ENCODE data around the gene JUND. TPM values are rescaled to one million over a fixed set of nuclear protein-coding genes. Genes with fewer than 3 reads are reported as not detected.

The JUND gene
- total RNA-seq, 1 experiment from 2014 or later: 181 TPM

GRCh38 chr19:18274219-18274780 is 7.1 kb downstream of the JUND start, which contains the start of gene IQCN:
Gene IQCN (minus strand): TSS chr19:18274452. CDS start chr19:18269478, 4,974 bp downstream.
- peaks cover 7% of the 10 kb centered on the region for H3K36me3 ChIP-seq (replicated peaks; ENCODE audit: control insufficient read depth, insufficient read depth, low read length)
- no peak within 1 kb of the TSS for H3K4me3 ChIP-seq (ENCODE audit: insufficient read depth, low read depth, low read length)
- DNase-seq: peak; percentile 80
- no peaks in the 10 kb centered on the region for H3K27me3 ChIP-seq (ENCODE audit: control insufficient read depth, insufficient read depth, low read length)

GRCh38 chr19:18273561-18274218 is 7.7 kb downstream of the JUND start:
- DNase-seq: no peak
- no peaks in the 10 kb centered on the region for H3K27me3 ChIP-seq (ENCODE audit: control insufficient read depth, insufficient read depth, low read length)
- peaks cover 3% of the 10 kb centered on the region for H3K36me3 ChIP-seq (replicated peaks; ENCODE audit: control insufficient read depth, insufficient read depth, low read length)
- no peak overlapping the region for H3K4me3 ChIP-seq (ENCODE audit: insufficient read depth, low read depth, low read length)

- DNase-seq: no peak
- Histone ChIP-seq H3K27me3 (ENCODE audit: control insufficient read depth, insufficient read depth, low read length) (no peaks in the 10 kb centered on the region), H3K4me3 (ENCODE audit: insufficient read depth, low read depth, low read length) (no peak overlapping the region), H3K36me3 (replicated peaks; ENCODE audit: control insufficient read depth, insufficient read depth, low read length) (no peaks in the 10 kb centered on the region)
Measured at GRCh38 chr19:18271433-18271841, 10.0 kb downstream of the JUND start.

GRCh38 chr19:18270326-18270725 is 11.1 kb downstream of the JUND start:
- Histone ChIP-seq H3K4me3 (ENCODE audit: insufficient read depth, low read depth, low read length) (no peak overlapping the region), H3K27me3 (ENCODE audit: control insufficient read depth, insufficient read depth, low read length) (no peaks in the 10 kb centered on the region), H3K36me3 (replicated peaks; ENCODE audit: control insufficient read depth, insufficient read depth, low read length) (no peaks in the 10 kb centered on the region)
- DNase-seq: no peak

- no peak for DNase-seq
- H3K27me3 ChIP-seq (ENCODE audit: control insufficient read depth, insufficient read depth, low read length): no peaks in the 10 kb centered on the region
- no peak overlapping the region for H3K4me3 ChIP-seq (ENCODE audit: insufficient read depth, low read depth, low read length)
- H3K36me3 ChIP-seq (replicated peaks; ENCODE audit: control insufficient read depth, insufficient read depth, low read length): no peaks in the 10 kb centered on the region
Measured at GRCh38 chr19:18269070-18269723, 12.2 kb downstream of the JUND start.

GRCh38 chr19:18266771-18267686 is 14.4 kb downstream of the JUND start:
- H3K4me3 ChIP-seq (ENCODE audit: insufficient read depth, low read depth, low read length): no peak overlapping the region
- no peaks in the 10 kb centered on the region for H3K36me3 ChIP-seq (replicated peaks; ENCODE audit: control insufficient read depth, insufficient read depth, low read length)
- peak; percentile 58 for DNase-seq
- no peaks in the 10 kb centered on the region for H3K27me3 ChIP-seq (ENCODE audit: control insufficient read depth, insufficient read depth, low read length)

- peak; percentile 43 for DNase-seq
- H3K36me3 ChIP-seq (replicated peaks; ENCODE audit: control insufficient read depth, insufficient read depth, low read length): no peaks in the 10 kb centered on the region
- no peaks in the 10 kb centered on the region for H3K27me3 ChIP-seq (ENCODE audit: control insufficient read depth, insufficient read depth, low read length)
- no peak overlapping the region for H3K4me3 ChIP-seq (ENCODE audit: insufficient read depth, low read depth, low read length)
Measured at GRCh38 chr19:18265582-18265981, 15.8 kb downstream of the JUND start.

GRCh38 chr19:18264971-18265540 is 16.4 kb downstream of the JUND start:
- DNase-seq: no peak
- no peak overlapping the region for H3K4me3 ChIP-seq (ENCODE audit: insufficient read depth, low read depth, low read length)

GRCh38 chr19:18264137-18264854 is 17.1 kb downstream of the JUND start:
- H3K27me3 ChIP-seq (ENCODE audit: control insufficient read depth, insufficient read depth, low read length): no peaks in the 10 kb centered on the region
- H3K36me3 ChIP-seq (replicated peaks; ENCODE audit: control insufficient read depth, insufficient read depth, low read length): no peaks in the 10 kb centered on the region
- no peak overlapping the region for H3K4me3 ChIP-seq (ENCODE audit: insufficient read depth, low read depth, low read length)
- DNase-seq: peak; percentile 51

More at GRCh38 chr19:18264971-18265540, 16.4 kb downstream of the JUND start:
- no peaks in the 10 kb centered on the region for H3K27me3 ChIP-seq (ENCODE audit: control insufficient read depth, insufficient read depth, low read length)
- H3K36me3 ChIP-seq (replicated peaks; ENCODE audit: control insufficient read depth, insufficient read depth, low read length): no peaks in the 10 kb centered on the region

GRCh38 chr19:18263324-18264136 is 17.9 kb downstream of the JUND start:
- Histone ChIP-seq H3K27me3 (ENCODE audit: control insufficient read depth, insufficient read depth, low read length) (no peaks in the 10 kb centered on the region), H3K4me3 (ENCODE audit: insufficient read depth, low read depth, low read length) (no peak overlapping the region), H3K36me3 (replicated peaks; ENCODE audit: control insufficient read depth, insufficient read depth, low read length) (no peaks in the 10 kb centered on the region)
- peak; percentile 40 for DNase-seq

- H3K36me3 ChIP-seq (replicated peaks; ENCODE audit: control insufficient read depth, insufficient read depth, low read length): no peaks in the 10 kb centered on the region
- DNase-seq: no peak
- no peaks in the 10 kb centered on the region for H3K27me3 ChIP-seq (ENCODE audit: control insufficient read depth, insufficient read depth, low read length)
- no peak overlapping the region for H3K4me3 ChIP-seq (ENCODE audit: insufficient read depth, low read depth, low read length)
Measured at GRCh38 chr19:18262917-18263316, 18.5 kb downstream of the JUND start.

- Histone ChIP-seq H3K4me3 (ENCODE audit: insufficient read depth, low read depth, low read length) (no peak overlapping the region), H3K36me3 (replicated peaks; ENCODE audit: control insufficient read depth, insufficient read depth, low read length) (no peaks in the 10 kb centered on the region), H3K27me3 (ENCODE audit: control insufficient read depth, insufficient read depth, low read length) (no peaks in the 10 kb centered on the region)
- DNase-seq: no peak
Measured at GRCh38 chr19:18262144-18262543, 19.3 kb downstream of the JUND start.

- H3K36me3 ChIP-seq (replicated peaks; ENCODE audit: control insufficient read depth, insufficient read depth, low read length): no peaks in the 10 kb centered on the region
- H3K4me3 ChIP-seq (ENCODE audit: insufficient read depth, low read depth, low read length): no peak overlapping the region
- H3K27me3 ChIP-seq (ENCODE audit: control insufficient read depth, insufficient read depth, low read length): no peaks in the 10 kb centered on the region
- DNase-seq: no peak
Measured at GRCh38 chr19:18261474-18261873, 19.9 kb downstream of the JUND start.
